ENCODE results near the gene NOS1.
"Not testable (repeated sequence)": the region's sequence is repeated elsewhere in the genome, so short reads cannot be mapped to it uniquely, and the experiment has no call there.

Gene NOS1

GRCh38 chr12:117361347-117361751 lies at the start of gene NOS1:
Gene NOS1 (minus strand): TSS chr12:117361626. CDS start chr12:117331069, 30,557 bp downstream.
- DNase-seq, result no peak

- DNase-seq, result no peak
These were observed 47.9 kb upstream of the NOS1 start for GRCh38 chr12:117409286-117409685.

- no peak for DNase-seq
These were observed 46.9 kb upstream of the NOS1 start for GRCh38 chr12:117408161-117408791.

GRCh38 chr12:117404940-117405339 lies 43.5 kb upstream of the NOS1 start:
- DNase-seq, result no peak

DNA sequence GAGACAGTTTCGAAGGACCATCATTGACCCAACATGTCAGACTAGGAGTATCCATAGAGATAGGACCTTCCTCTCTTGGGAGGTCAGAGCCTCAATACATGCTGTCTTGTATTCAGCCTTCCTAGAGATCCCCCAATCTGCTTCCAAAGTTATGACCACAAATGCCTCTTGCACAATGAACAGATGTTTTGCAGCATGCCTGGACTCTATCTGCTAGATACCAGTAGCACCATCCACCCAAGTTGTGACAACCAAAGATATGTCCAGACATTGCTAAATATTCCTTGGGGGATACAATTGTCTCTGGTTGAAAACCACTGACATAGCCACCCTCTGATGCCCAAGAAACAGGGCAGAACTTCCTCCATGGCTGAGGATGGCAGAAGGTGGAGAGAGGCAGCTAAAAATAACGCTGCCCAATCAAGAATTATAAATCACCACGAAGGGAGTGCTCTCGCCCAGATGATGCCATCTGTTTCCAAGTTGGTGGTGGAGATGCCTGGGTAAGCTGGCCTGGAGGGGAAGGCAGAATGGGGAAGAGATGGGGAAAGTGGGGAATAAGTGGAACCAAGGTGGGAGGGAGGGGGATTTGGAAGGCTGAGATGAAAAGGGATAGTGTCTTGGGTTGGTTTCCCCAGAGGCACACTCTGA lies 42.9 kb upstream of the NOS1 start:
- DNase-seq, result no peak

DNA sequence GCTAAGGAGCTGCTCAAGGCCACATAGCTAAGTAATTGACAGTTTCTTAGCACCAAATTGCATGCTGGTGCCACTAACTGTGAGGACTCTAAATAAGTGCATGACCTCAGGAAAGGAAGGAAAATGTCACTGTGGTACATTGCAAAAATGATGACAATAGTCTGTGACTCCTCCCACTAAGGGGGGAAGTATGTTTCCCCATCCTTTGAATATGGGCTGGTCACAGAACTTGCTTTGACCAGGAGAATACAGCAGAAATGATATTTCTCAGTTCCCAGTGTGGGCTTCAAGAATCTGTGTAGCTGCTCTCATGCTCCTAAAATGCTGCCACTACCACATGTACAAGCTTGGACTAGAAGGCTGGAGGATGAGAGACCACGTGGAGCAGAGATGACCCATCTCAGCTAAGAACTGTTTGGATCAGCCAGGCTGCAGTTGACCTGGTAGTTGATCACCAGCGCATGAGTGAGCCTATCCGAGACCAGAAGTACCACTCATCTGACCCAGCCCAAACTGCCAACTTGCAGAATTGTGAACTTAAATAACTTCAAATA lies 42.2 kb upstream of the NOS1 start:
- DNase-seq, result no peak

- DNase-seq, result no peak
These were observed 40.9 kb upstream of the NOS1 start for GRCh38 chr12:117402363-117402762.

DNA sequence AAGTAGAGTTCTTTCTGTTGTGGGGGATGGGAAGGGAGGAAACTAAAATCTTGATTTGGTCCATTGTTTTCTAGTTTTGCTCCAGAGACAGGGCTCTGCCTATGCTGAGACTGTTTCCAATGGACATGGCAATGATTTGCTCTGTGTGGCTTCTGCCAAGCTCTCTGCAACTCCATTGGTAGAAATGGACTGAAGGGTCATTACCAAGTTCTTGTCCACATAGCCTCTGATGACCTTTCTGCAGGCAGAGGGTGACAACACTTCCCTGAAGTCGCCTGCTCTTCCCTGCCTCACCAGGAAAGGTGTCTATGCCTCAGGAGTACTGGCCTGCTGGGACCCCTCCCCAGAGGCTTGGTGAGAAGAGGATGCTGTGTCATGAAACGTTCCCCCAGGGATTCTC lies 39.5 kb upstream of the NOS1 start:
- no peak for DNase-seq

GRCh38 chr12:117398482-117398881 lies 37.1 kb upstream of the NOS1 start:
- DNase-seq, result not testable (repeated sequence)

DNA sequence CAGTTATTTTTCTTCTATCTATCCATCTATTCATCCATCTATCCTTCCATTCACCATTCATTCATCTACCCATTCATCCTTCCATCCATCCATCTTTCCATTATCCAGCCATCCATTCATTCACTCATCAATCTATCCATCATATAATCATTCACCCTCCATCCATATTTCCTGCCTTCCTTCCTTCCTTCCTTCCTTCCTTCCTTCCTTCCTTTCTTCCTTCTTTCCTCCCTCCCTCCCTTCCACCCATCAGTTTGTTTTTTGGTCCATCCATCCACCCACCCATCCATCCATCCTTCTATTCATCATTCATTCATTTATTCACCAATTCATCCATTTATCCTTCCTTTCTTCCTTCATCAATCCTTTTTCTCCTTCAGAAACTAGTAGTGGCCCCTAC lies 34.3 kb upstream of the NOS1 start:
- no peak for DNase-seq

- no peak for DNase-seq
These were observed 33.1 kb upstream of the NOS1 start for GRCh38 chr12:117394491-117394890.

DNA sequence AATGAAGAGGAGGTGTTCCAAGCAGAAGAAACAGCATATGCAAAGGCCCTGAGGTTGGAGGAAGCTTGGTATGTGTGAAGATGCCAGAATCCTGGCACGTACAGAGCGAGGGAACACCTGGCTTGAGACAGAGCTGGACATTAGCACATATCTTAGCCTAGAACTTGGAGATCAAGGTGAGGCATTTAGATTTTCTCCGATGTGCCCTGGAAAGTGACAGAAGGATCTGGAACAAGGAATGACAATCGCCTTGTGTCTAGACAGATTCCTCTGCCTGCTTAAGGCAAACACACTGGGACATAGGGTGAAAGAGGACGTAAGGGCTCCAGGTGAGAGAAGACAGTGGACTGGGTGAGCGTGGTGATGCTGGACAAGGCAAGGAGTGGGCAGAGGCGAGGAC lies 32.2 kb upstream of the NOS1 start:
- no peak for DNase-seq

DNA sequence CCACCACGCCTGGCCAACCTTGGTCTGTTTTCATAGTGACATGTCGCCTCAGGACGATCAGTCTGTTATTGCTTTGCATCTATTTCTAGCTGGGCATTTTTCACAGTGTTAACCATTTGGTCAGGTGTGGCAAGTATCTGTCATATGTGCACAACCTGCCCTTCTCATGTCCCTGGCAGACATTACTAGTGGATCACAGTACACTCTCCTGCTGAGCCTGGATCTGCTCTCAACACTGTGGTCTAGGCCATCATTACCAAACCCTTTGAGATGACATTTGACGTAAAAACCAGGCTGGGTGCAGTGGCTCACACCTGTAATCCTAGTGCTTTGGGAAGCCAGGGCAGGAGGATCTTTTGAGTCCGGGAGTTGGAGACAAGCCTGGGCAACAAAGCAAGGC lies 29.4 kb upstream of the NOS1 start:
- no peak for DNase-seq

- DNase-seq, result no peak
These were observed 27.6 kb upstream of the NOS1 start for GRCh38 chr12:117388951-117389446.

DNA sequence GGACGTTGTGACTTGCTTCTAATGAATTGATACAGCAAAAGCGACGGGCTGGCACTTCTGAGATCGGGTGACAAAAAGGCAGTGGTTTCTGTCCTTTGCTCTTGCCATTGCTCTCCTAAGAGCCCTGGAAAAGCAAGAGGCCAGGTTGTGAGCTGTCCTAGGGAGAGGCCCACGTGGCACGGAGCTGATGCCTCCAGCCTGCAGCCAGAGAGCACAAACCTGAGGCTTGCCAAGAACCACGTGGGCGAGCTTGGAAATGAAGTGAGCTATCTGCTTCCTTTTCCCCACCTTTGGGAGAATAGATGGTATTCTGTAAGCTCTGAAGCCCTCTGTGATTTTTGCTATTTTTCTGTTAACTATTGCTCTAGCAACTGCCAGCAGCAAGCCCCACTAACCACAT lies 26.4 kb upstream of the NOS1 start:
- DNase-seq, result no peak

DNA sequence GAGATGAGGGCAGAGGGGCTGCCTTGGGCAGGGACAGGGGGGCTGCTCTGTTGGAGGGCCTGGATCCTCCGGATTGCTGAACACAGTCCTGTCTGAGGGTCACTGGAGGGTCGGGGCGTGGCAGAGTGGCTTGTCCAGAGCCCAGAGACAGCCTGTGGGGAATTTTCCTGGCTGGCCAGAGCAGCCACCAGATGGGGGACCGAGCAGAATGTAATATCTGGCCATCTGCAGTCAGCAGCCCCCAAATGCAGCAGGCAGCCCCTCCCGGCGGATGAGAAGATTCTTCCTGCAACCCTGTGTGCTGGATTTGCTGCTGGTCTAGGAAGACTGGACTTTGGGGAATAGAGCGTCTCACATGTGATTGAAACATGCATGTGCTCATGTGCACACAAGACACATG lies 23.3 kb upstream of the NOS1 start:
- DNase-seq, result no peak

DNA sequence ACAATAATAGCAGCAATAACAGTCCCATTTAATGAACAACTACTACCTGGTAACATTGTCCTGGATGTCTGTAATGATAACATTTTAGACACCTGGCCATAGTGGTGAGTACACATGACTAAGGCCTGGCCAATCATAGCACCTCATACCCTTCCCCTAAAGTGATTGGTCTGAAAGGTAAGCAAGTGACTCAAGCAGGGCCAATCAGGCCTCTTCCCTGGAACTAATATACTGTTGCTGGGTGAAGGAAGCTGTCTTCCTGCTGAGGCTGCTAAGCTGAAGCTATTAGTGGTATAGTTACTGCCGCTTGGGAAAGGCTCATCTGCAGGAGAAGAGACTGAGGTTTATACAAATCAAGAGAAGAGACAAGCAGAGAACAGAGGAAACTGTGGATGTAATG lies 18.7 kb upstream of the NOS1 start:
- no peak for DNase-seq

DNA sequence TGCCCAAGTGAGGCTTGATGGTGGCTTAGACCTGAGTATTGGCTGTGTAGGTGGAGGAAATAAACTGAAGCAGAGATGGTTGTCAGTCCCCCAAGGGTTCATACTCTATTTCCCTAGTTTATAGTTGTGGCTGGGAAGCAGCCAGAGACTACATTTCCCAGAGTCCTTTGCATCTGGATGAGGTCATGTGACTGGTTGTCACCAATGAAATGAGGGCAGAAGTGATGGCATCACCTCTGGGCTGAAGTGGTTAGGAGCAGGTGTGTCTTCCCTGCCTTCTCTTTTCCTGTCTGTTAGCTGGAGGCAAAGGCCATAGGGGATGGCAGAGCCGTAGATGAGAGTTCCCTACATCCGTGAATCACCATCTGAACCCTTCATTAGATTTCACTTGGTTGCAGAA lies 16.3 kb upstream of the NOS1 start:
- no peak for DNase-seq

DNA sequence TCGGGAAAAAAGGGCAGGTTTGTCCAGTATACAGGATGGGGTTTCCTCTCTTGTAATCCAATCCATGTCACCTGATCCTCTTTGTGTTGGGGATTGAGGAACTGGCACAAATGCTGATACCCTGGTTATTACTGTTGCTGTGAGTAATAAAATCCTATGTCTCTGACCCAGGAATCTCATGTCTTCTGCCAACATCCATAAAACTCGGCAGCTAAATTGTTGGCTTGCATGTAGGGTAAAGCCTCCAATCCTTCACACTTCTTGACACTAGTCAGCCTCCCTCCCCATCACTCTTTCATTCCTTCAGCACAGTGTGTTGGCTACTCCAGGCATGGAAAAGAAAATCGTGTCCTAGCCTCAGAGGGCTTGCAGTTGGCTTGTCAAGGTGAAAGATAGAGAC lies 9.2 kb upstream of the NOS1 start:
- no peak for DNase-seq

DNA sequence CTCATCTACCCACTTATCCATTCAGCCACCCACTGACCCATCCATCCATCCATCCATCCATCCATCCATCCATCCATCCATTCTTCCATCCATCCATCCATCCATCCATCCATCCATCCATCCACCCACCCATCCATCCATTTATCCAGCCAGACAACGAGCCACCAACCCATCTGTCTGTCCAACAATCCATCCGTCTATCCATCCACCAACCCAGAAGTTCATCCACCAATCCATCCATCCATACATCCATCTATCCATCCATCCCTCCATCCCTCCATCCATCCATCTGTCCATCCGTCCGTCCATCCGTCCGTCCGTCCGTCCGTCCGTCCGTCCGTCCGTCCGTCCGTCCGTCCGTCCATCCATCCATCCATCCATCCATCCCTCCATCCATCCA lies 8.6 kb upstream of the NOS1 start:
- not testable (repeated sequence) for DNase-seq

GRCh38 chr12:117367006-117367638 lies 5.7 kb upstream of the NOS1 start:
- peak; percentile 85 for DNase-seq

DNA sequence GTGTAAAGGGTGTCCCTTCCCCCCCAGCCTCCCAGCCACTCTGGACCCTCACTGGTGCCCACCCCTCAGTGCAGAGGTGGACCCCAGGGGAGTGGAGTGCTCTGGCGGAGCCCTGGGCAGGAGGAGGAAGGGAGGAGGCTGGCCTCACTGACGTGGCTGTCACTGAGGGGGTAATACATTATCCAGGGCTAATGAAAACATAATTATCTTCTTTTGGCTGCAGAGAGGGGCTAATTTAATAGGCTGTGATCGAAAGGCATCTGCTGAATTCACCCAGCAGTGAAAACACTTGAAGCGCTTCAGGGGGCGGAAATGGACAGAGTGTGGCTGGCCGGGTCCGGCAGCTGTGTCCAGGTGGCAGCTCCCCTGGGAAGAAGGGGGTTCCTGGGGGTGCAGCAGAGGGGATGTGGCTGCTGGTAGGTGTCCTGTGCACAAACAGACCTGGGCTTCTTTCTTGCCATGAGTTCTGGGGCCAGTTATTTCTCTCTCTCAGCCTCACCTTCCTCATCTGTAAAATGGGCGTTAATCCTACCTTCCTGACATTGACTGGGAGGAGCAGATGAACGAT lies 3.7 kb upstream of the NOS1 start:
- DNase-seq, result no peak

DNA sequence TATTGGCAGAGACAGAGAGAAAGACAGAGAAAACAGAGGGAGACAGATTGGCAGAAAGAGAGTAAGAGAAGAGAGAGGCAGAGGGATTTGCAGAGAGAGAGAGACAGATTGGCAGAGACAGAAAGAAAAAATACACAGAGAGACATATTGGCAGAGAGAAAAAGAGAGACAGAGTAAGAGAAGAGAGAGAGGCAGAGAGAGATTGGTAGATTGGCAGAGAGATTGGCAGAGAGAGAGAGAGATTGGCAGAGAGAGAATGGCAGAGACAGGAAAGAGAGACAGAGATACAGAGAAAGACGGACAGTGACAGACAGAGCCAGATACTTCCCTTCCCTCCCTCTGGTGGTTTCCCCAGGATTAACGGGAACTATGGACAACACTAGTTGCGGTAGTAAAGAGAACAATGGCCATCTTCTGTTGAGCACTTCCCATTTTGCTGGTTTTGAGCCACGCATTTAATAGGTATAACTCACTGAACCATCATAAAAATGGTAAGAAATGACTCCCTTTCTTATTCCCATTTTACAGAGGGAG lies 2.6 kb upstream of the NOS1 start:
- DNase-seq, result no peak

Measured in activated CD8-positive, alpha-beta memory T cell treated with anti-CD3 and anti-CD28 coated beads, Interleukin-2, amount 50 U/mL, for 48 hours (primary cell).